Testis (tissue), 3 donors: ENCODE data around the gene TP53BP2. TPM values are rescaled to one million over a fixed set of nuclear protein-coding genes. Genes with fewer than 3 reads are reported as not detected.

ENCODE experiments used
- DNase-seq: peaks from one replicate; pipeline ENCODE4 v3.0.0-alpha.2; 2019
- H3K27ac ChIP-seq, 2 donors: fragments of 200-600 bp; sonication (generic); one replicate each; pipeline ENCODE4 v1.5.1; 2019
- H3K27me3 ChIP-seq: fragments of 200-600 bp; sonication (generic); one replicate; pipeline ENCODE4 v1.5.1; 2019
- H3K36me3 ChIP-seq: fragments of 200-600 bp; sonication (generic); one replicate; pipeline ENCODE4 v1.5.1; 2017; ENCODE audit warnings: low read depth; ENCODE audit errors: missing control alignments
- H3K4me1 ChIP-seq: fragments of 200-600 bp; sonication (generic); one replicate; pipeline ENCODE4 v1.5.1; 2019
- H3K4me3 ChIP-seq, 2 donors: fragments of 200-600 bp; sonication (generic); one replicate each; pipeline ENCODE4 v1.5.1; 2017 to 2019
- H3K9me3 ChIP-seq: fragments of 200-600 bp; sonication (generic); one replicate; pipeline ENCODE4 v1.5.1; 2017
- POLR2A ChIP-seq: fragments of 450-650 bp; IDR thresholded peaks from one replicate; pipeline ENCODE4 v1.6.1; 2017; ENCODE audit warnings: antibody characterized with exemption, mild to moderate bottlenecking, moderate library complexity
- WGBS, 2 donors: methylation state at CpG; one replicate each; pipeline ENCODE4 v1.1.5; 2018; 5-methylcytosine and 5-hydroxymethylcytosine counted together
- intact Hi-C: fragments of 100-400 bp; cut with DNase I; formaldehyde crosslinking; loops from one replicate; pipeline ENCODE4 v1.15.1; 2023; ENCODE audit warnings: low total_unique reads
- polyA plus RNA-seq: library from polyadenylated mRNA; stranded (reverse); fragments of 350-450 nt; fragmentation: Illumina TruSeq; extraction: RNeasy Lipid Tissue Mini Kit (QIAGEN cat#74804); gene quantifications from one replicate; pipeline ENCODE4 v1.2.3, GENCODE V29; 2014; ENCODE audit warnings: low read depth, low replicate concordance; ENCODE audit not compliant: insufficient read depth
- total RNA-seq, 2 donors: library from RNA; depleted of rRNA; stranded (reverse); fragments of >200 nt; gene quantifications; one replicate each; pipeline ENCODE4 v1.2.3, GENCODE V29; 2016
- TF ChIP-seq, protein P1 (sequence below), 3 experiments: fragments of 450-650 bp in 2 of 3; fragments of 200-600 bp in 1 of 3; sonication (generic) in 1 of 3; IDR thresholded peaks; one replicate each; pipeline ENCODE4 v1.5.1; 2016 to 2019; ENCODE audit warnings: antibody characterized with exemption in 3 of 3, mild to moderate bottlenecking in 2 of 3, moderate library complexity in 1 of 3

The TP53BP2 gene
- total and polyA plus RNA-seq, 3 donors from 2014 or later, result 29.6 to 99.3 (median 64.3) TPM

DNA sequence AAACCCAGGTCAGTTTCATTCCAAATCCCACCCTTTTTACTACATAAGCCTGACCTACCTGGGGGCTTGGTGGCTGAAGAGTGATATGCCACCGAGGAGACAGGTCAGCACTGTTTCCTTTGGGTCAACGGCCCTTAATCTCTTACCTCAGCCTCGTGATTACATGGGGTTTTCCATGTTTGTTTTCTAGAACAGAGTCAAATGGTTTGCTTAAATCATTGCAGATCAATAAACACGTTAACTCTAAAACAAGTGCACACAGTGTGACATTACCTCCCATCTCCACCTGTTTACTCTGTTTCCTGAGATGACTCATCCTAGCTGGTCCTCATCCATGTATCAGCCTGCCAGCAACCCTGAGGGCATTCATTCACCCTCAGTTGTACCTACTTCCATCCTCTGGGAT lies 40.8 kb upstream of the TP53BP2 start:
- DNase-seq, result no peak
- WGBS, 2 donors, result 63 to 80% methylated on average over 4 of the region's 4 CpGs
- intact Hi-C loops, result no loop called here

DNA sequence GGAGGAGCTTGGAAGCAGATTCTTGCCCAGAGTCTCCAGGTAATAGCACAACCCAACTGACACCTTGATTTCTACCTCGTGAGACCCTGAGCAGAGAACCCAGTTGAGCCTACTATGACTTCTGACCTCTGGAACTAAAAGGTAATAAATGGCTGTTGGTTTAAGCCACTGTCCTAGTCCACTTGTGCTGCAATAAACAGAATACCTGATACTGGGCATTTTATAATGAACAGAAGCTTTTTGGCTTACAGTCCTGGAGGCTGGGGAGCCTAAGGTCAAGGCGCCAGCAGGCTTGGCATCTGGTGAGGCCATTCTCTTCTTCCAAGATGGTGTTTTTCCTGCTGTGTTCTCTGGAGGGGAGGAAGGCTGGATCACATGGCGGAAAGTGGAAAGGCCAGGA lies 39.9 kb upstream of the TP53BP2 start:
- Histone ChIP-seq H3K36me3 (no peaks in the 10 kb centered on the region), H3K27ac (no peak overlapping the region), H3K4me1 (no peaks in the 10 kb centered on the region), H3K9me3 (no peaks in the 10 kb centered on the region), H3K27me3 (no peaks in the 10 kb centered on the region), H3K4me3 (no peak overlapping the region)
- 82 to 86% methylated on average over 3 of the region's 3 CpGs for WGBS, 2 donors
- TF ChIP-seq POLR2A, result no peak
- TF ChIP-seq, protein P1, sequence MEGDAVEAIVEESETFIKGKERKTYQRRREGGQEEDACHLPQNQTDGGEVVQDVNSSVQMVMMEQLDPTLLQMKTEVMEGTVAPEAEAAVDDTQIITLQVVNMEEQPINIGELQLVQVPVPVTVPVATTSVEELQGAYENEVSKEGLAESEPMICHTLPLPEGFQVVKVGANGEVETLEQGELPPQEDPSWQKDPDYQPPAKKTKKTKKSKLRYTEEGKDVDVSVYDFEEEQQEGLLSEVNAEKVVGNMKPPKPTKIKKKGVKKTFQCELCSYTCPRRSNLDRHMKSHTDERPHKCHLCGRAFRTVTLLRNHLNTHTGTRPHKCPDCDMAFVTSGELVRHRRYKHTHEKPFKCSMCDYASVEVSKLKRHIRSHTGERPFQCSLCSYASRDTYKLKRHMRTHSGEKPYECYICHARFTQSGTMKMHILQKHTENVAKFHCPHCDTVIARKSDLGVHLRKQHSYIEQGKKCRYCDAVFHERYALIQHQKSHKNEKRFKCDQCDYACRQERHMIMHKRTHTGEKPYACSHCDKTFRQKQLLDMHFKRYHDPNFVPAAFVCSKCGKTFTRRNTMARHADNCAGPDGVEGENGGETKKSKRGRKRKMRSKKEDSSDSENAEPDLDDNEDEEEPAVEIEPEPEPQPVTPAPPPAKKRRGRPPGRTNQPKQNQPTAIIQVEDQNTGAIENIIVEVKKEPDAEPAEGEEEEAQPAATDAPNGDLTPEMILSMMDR (IDR thresholded peaks at IDR 0.05), result no peak
- no peak for DNase-seq
- intact Hi-C loops, result no loop called here

More for the DNA sequence above, 40.8 kb upstream of the TP53BP2 start:
- no peaks in the 10 kb centered on the region for H3K9me3 ChIP-seq
- TF ChIP-seq, protein P1 (IDR thresholded peaks at IDR 0.05), result no peak
- no peak for TF ChIP-seq POLR2A
- no peaks in the 10 kb centered on the region for H3K27me3 ChIP-seq
- no peaks in the 10 kb centered on the region for H3K4me1 ChIP-seq
- H3K27ac ChIP-seq, result no peak overlapping the region
- no peaks in the 10 kb centered on the region for H3K36me3 ChIP-seq
- H3K4me3 ChIP-seq, result no peak overlapping the region

DNA sequence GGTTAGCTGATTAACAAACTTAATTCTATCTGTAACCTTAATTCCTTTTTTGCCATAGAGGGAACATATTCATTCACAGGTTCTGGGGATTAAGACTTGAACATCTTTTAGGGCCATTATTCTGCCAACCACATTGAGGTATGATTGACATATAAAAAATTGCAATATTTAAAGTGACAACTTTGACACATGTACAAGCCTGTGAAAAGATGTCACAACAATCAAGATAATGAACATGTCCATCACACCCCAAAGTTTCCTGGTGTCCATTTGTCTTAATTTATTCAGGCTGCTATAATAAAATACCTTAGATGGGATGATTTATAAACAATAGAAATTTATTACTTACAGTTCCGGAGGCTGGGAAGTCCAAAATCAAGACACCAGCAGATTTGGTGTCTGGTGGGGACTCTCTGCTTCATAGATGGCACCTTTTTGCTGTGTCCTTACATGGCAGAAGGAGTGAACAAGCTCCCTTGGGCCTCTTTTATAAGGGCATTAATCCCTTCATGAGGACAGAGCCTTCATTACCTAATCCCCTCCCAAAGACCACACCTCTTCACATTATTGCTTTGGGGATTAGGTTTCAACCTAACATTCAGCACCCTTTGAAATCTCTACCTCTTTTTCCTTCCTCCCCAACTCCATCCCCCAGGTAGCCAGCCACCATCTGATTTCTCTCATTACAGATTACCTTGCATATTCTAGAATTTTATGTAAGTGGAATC lies 33.0 kb upstream of the TP53BP2 start:
- DNase-seq, result no peak
- intact Hi-C loops, result no loop called here
- TF ChIP-seq, protein P1 (IDR thresholded peaks at IDR 0.05), result no peak
- no peak for TF ChIP-seq POLR2A
- 97 to 100% methylated on average over 1 of the region's 1 CpG for WGBS, 2 donors
- no peaks in the 10 kb centered on the region for H3K4me1 ChIP-seq
- H3K4me3 ChIP-seq, result no peak overlapping the region
- H3K36me3 ChIP-seq, result no peaks in the 10 kb centered on the region
- no peaks in the 10 kb centered on the region for H3K9me3 ChIP-seq
- no peak overlapping the region for H3K27ac ChIP-seq
- no peaks in the 10 kb centered on the region for H3K27me3 ChIP-seq

DNA sequence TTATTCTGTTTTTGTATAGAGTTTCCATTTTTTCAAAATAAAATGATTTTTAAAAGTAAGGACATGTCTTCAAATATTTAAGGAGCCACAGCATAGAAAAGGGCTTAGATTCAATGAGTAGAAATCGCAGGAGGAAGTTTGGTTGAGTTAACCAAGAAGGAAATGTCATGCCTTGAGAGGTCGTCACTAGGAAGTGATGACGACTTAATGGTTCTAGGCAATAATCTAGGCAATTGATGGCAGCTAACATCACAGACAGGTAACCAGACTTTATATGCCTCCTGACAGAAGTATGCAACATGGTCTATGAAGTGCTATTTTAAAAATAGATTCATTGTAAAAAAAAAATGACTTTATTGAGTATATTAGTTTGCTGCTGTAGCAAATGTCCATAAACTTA lies 32.1 kb upstream of the TP53BP2 start:
- intact Hi-C loops, result no loop called here
- H3K27me3 ChIP-seq, result no peaks in the 10 kb centered on the region
- no peak for DNase-seq
- 62 to 73% methylated on average over 3 of the region's 3 CpGs for WGBS, 2 donors
- no peak overlapping the region for H3K4me3 ChIP-seq
- H3K4me1 ChIP-seq, result no peaks in the 10 kb centered on the region
- H3K27ac ChIP-seq, result no peak overlapping the region
- TF ChIP-seq, protein P1 (IDR thresholded peaks at IDR 0.05), result no peak
- no peak for TF ChIP-seq POLR2A
- H3K9me3 ChIP-seq, result no peaks in the 10 kb centered on the region
- no peaks in the 10 kb centered on the region for H3K36me3 ChIP-seq

DNA sequence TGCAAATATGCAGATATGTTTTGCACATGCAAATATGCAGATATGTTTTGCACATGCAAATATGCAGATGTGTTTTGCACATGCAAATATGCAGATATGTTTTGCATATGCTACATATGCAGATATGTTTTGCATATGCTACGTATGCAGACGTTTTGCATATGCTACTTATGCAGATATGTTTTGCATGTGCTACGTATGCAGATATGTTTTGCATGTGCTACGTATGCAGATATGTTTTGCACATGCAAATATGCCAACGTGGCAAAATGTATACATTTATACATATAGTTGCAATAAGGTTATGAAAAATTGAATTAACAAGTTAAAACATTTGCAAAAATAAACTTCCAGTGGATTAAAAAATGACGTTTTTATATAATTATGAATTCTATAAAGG lies 30.8 kb upstream of the TP53BP2 start:
- intact Hi-C loops, result no loop called here
- H3K4me3 ChIP-seq, result no peak overlapping the region
- WGBS, 2 donors, result 72 to 80% methylated on average over 6 of the region's 6 CpGs
- no peaks in the 10 kb centered on the region for H3K27me3 ChIP-seq
- H3K27ac ChIP-seq, result no peak overlapping the region
- H3K9me3 ChIP-seq, result no peaks in the 10 kb centered on the region
- H3K4me1 ChIP-seq, result no peaks in the 10 kb centered on the region
- H3K36me3 ChIP-seq, result no peaks in the 10 kb centered on the region
- DNase-seq, result no peak
- TF ChIP-seq, protein P1 (IDR thresholded peaks at IDR 0.05), result no peak
- TF ChIP-seq POLR2A, result no peak
